NCI-H69 (cell line): Measurements from ENCODE around the gene VWA5B1.

Source experiments
- DNase-seq: peaks from one replicate; lab custom pipeline; 2025; lab: John Stamatoyannopoulos, UW

Gene VWA5B1

GRCh38 chr1:20367116-20367585 is 76.5 kb downstream of the VWA5B1 start:
- peak; percentile 62 for DNase-seq

GRCh38 chr1:20367626-20368025 is 77.0 kb downstream of the VWA5B1 start:
- no peak for DNase-seq

DNA sequence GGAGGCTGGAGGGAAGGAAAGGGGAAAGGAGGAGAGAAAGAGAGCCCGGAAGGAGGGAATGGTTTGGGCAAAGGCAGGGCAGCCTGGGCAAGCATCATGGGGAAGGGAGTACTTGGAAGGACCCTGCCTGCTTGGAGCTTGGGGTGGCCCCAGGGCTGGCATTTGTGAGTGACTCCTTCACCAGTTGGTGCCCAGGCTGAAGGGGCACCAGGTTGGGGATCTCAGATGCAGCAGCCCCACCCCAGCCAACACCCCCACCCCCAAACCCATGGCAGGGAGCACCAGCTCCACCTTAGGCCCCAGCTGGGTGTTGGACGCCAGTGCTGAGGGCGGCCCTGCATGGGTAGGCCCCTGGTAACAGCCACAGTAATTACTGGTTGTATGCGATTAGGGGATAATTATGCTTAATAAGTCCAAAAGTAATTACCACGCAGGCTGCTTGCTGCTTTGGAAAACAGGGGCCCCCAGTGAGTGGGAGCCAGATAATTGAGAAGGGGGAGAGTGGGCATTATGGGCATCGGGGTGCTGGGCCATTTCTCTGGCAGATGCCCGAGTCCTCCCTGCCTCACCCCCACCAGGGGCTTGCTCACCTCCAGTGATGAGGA is 78.3 kb downstream of the VWA5B1 start:
- peak; percentile 86 for DNase-seq

GRCh38 chr1:20370698-20371097 is 80.0 kb downstream of the VWA5B1 start:
- DNase-seq, result peak; percentile 88

- DNase-seq, result no peak
These were observed 80.7 kb downstream of the VWA5B1 start for GRCh38 chr1:20371411-20371810.

DNA sequence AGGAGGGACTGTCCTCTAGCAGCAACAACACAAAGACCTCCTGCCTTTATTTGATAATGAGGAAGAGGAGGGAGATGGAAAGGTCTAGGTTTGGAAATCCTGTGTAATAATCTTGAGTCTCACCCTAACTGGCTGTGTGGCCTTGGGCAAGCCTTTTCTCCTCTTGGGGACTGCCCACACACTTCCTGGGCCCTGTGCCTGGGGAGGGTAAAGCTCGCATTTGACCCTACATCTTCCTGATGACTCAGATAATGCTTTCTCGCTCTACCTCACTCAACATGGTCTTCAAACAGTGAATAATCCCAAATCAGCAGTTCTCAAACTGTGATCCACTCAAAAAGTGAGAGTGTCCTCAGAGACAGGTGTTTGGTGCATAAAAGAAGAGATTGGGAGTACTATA is 81.2 kb downstream of the VWA5B1 start:
- DNase-seq, result no peak

- no peak for DNase-seq
These were observed 82.0 kb downstream of the VWA5B1 start for GRCh38 chr1:20372676-20373075.

- no peak for DNase-seq
These were observed 82.6 kb downstream of the VWA5B1 start for GRCh38 chr1:20373286-20373685.

- no peak for DNase-seq
These were observed 83.1 kb downstream of the VWA5B1 start for GRCh38 chr1:20373764-20374163.

- DNase-seq, result no peak
These were observed 84.9 kb downstream of the VWA5B1 start for GRCh38 chr1:20375563-20375962.

DNA sequence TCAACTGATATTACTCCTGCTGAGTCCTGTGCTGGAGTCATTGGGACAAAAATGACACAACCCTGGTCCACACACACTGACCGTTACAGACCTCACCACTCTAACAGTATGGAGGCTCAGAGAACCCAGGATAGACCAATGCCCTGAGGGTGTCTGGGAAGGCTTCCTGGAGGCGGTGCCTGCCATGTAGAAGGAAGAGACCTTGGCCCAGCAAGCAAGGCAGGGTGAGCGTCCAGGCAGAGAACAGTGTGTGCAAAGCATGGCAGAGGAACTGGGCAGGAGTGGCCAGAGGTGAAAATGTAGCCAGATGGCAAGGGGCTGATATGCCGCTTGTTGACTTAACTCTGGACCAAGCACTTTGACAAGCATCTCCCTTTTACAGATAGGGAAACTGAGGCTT is 85.5 kb downstream of the VWA5B1 start:
- no peak for DNase-seq

DNA sequence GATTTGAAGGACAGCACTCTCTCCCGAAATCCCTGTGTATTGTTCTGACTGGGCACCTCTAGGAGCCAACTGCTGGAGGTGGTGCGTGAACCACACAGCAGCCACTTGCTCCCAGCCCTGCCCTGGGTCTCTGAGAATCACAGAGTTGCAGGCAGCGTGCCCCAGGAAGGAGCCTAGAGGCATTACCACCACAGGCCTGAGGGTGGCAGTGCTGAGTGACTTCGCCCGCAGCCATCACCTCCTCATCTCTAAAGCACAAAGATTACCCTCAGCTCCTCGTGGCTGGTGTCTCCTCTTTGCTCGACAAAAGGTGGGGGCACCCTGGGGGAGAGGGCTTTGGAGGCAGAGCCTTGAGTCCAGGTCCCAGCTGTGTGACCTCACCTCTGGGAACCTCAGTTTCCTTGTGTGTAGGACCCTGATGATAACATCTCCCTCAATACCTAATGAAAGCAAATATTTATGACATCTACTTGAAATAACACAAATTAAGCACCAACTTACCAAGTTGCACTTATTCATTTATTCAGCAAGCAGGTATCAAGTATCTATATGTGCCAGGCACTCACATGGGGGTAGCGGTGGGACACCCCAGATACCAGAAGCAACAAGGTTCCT is 86.3 kb downstream of the VWA5B1 start:
- DNase-seq, result peak; percentile 37

- DNase-seq, result no peak
These were observed 87.0 kb downstream of the VWA5B1 start for GRCh38 chr1:20377516-20378270.

- no peak for DNase-seq
These were observed 88.4 kb downstream of the VWA5B1 start for GRCh38 chr1:20379075-20379474.

GRCh38 chr1:20380175-20380574 is 89.5 kb downstream of the VWA5B1 start:
- no peak for DNase-seq

GRCh38 chr1:20380616-20381035 is 90.0 kb downstream of the VWA5B1 start:
- no peak for DNase-seq

DNA sequence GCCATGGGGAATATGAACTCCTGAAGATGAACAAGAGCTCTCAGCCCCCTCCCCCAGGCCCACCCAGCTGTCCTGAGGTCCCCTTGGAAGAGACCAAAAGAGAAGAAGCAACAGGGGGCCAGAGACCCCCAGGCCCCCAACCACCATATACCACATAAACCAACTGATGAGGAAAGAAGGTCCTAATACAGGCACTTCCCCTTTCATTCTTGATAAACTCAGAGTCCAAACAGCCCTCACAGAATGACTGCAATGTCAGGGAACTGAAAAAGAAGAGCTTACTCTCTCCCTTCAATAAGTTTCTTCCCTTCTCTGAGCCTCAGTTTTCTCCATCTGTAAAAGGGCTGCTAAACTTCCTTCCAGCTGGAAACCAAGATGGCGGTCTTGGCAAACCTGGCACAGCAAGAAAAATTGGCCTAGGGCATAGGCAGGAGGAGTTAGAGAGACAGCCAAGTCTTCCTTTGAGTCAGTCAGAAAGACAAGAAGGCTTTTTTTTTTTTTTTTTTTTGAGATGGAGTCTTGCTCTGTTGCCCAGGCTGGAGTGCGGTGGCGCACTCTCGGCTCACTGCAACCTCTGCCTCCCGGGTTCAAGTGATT is 90.5 kb downstream of the VWA5B1 start:
- no peak for DNase-seq

GRCh38 chr1:20381961-20382360 is 91.3 kb downstream of the VWA5B1 start:
- no peak for DNase-seq

DNA sequence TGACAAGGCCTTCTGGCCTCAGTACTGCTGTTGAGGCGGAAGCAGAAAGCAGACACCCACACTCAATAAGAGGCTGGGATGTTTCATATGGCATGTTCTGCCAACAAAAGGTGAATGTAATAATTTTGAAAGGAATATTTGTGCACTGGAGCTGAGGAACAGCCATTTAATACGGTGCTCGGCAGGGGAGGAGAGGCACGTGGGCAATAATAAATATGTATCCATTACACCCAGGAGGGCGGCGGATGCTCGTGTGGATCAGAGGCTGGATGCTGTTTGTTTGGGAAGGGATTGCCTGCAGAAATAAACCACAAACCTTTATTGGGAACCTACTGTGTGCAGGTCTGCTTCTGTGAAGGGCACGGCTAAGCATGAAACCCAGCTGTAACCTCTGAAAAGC is 92.0 kb downstream of the VWA5B1 start:
- peak; percentile 77 for DNase-seq

DNA sequence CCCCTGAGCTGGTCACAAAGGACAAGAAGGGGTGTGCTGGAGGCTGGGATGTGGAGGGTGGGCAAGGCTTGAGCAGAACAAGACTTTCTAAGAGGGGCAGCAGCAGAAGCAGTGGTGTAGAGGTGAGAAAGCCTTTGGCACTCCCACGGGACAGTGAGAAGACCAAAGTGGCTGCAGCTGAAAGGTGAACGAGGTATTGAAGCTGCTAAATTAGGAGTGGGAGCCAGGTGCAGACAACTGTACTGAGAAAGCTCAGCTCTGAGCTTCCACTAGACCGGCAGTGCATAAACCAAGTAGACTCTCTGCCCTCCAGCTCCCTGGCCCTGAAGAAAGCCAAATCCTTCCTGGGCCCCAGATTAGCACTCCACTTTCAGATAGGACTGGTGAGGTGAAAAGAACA is 93.0 kb downstream of the VWA5B1 start:
- DNase-seq, result no peak

- no peak for DNase-seq
These were observed 95.0 kb downstream of the VWA5B1 start for GRCh38 chr1:20385630-20386029.

DNA sequence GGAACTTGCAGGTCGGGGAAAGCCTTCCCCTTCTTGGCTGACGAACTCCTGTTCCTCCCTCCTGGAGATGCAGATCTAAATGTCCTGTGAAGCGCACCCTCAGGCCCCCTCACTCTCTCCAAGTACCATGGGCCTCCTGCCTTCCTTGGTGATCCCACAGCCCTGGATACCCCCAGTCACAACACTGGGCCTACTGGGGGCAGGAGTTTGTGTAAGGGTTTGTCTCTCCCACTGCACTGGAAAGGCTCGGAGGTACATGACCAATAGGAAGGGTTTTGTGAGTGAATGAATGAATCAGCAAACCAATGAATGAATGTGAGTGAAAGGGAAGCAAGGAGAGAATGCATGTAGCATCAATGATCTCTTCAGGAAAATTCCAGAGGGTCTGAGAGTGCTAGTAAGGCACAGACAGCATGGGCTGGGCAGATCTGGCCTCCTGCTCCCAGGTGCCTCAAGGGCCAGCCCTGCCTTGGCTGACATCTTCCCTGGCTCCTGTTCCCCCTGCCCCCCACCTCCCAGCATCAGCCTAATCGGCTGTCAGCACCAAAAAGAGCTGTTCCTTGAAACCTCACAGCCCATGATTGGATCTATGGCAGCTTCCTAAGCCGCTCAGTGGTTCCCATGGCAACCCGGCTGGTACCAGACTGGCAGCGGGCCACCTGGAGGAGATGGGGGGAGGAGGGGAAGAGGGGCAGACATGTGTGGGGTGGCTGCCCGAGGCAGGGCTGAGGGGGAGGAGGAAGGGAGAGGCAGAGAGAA is 95.8 kb downstream of the VWA5B1 start:
- DNase-seq, result peak; percentile 62
